HepG2 (cell line): ENCODE results near the gene MAN1A2. TPM values are rescaled to one million over a fixed set of nuclear protein-coding genes. Genes with fewer than 3 reads are reported as not detected.
A peak's percentile ranks its signal among the peaks of the same experiment; 100 is the strongest.

Experiments
- ATF4 ChIP-seq, 2 experiments: fragments of 450-650 bp in 1 of 2; sonication (generic) in 1 of 2; formaldehyde crosslinking; IDR thresholded peaks; 2 replicates each; pipeline versions ENCODE4 v1.5.0 to v1.8.0; 2020 to 2022; ENCODE audit warnings: mild to moderate bottlenecking in 1 of 2, missing genetic modification reagents in 1 of 2
- BHLHE40 ChIP-seq: IDR thresholded peaks from 2 replicates; pipeline ENCODE4 v1.6.1; 2011; ENCODE audit warnings: low read length, improper control_type of control experiment
- CCDC6 ChIP-seq: sonication (generic); formaldehyde crosslinking; IDR thresholded peaks from 2 replicates; pipeline ENCODE4 v1.8.1; 2022; ENCODE audit warnings: mild to moderate bottlenecking, missing genetic modification reagents, moderate library complexity
- ELF3 ChIP-seq: IDR thresholded peaks from 2 replicates; pipeline ENCODE4 v1.6.1; 2016; ENCODE audit warnings: missing genetic modification reagents, missing compliant biosample characterization
- HNRNPL ChIP-seq: fragments of 200-400 bp; formaldehyde crosslinking; IDR thresholded peaks from 2 replicates; pipeline ENCODE4 v1.6.1; 2017; ENCODE audit warnings: mild to moderate bottlenecking, low read depth, low read length
- IRX3 ChIP-seq: sonication (generic); formaldehyde crosslinking; IDR thresholded peaks from 2 replicates; pipeline ENCODE4 v1.8.1; 2023; ENCODE audit warnings: mild to moderate bottlenecking, low read depth, missing genetic modification reagents, borderline replicate concordance
- KAT8 ChIP-seq: IDR thresholded peaks from 2 replicates; pipeline ENCODE4 v1.6.1; 2016; ENCODE audit warnings: missing genetic modification reagents, missing compliant biosample characterization
- KDM5A ChIP-seq: fragments of 200-600 bp; sonication (generic); IDR thresholded peaks from 2 replicates; pipeline ENCODE4 v1.7.0; 2018; ENCODE audit warnings: antibody characterized with exemption, mild to moderate bottlenecking, low read length, borderline replicate concordance
- MAZ ChIP-seq, 2 experiments: sonication (generic) in 1 of 2; formaldehyde crosslinking in 1 of 2; IDR thresholded peaks; 2 replicates each; pipeline versions ENCODE4 v1.5.0 to v1.6.1; 2012 to 2020; ENCODE audit warnings: low read depth in 2 of 2, mild to moderate bottlenecking in 2 of 2, borderline replicate concordance in 1 of 2, improper control_type of control experiment in 1 of 2, low read length in 1 of 2, missing genetic modification reagents in 1 of 2, moderate library complexity in 1 of 2
- MNT ChIP-seq: fragments of 450-650 bp; IDR thresholded peaks from 2 replicates; pipeline ENCODE4 v1.6.1; 2016
- MTA3 ChIP-seq: sonication (generic); formaldehyde crosslinking; IDR thresholded peaks from 2 replicates; pipeline ENCODE4 v1.4.0; 2020; ENCODE audit warnings: missing genetic modification reagents
- MXD4 ChIP-seq: IDR thresholded peaks from 2 replicates; pipeline ENCODE4 v1.6.1; 2016; ENCODE audit warnings: mild to moderate bottlenecking, missing biosample characterization, missing genetic modification reagents
- POLR2A ChIP-seq, 2 experiments: IDR thresholded peaks; 2 replicates each; pipeline ENCODE4 v1.6.1; 2011; ENCODE audit warnings: low read depth in 2 of 2, low read length in 2 of 2, mild to moderate bottlenecking in 1 of 2, moderate library complexity in 1 of 2; ENCODE audit not compliant: insufficient read depth in 1 of 2
- POLR2AphosphoS5 ChIP-seq: IDR thresholded peaks from 2 replicates; pipeline ENCODE4 v1.6.1; 2012; ENCODE audit warnings: low read depth, low read length
- POLR2G ChIP-seq: fragments of 200-400 bp; formaldehyde crosslinking; IDR thresholded peaks from 2 replicates; pipeline ENCODE4 v1.6.1; 2018; ENCODE audit warnings: mild to moderate bottlenecking, low read depth, low read length, moderate library complexity
- SALL1 ChIP-seq: sonication (generic); formaldehyde crosslinking; IDR thresholded peaks from 2 replicates; pipeline ENCODE4 v1.8.0; 2022; ENCODE audit warnings: mild to moderate bottlenecking, missing genetic modification reagents
- SP5 ChIP-seq: IDR thresholded peaks from 2 replicates; pipeline ENCODE4 v1.6.1; 2016; ENCODE audit warnings: low read depth, borderline replicate concordance
- THAP7 ChIP-seq: sonication (generic); formaldehyde crosslinking; IDR thresholded peaks from 2 replicates; pipeline ENCODE4 v1.8.1; 2023; ENCODE audit warnings: mild to moderate bottlenecking, missing genetic modification reagents
- XRCC5 ChIP-seq: fragments of 200-400 bp; formaldehyde crosslinking; optimal IDR thresholded peaks from 2 replicates; pipeline ENCODE3; 2017; ENCODE audit warnings: mild to moderate bottlenecking, low read length
- YY1 ChIP-seq: IDR thresholded peaks from 2 replicates; pipeline ENCODE4 v1.6.1; 2011; ENCODE audit warnings: low read length, low read depth, moderate library complexity, mild to moderate bottlenecking; ENCODE audit not compliant: insufficient read depth, insufficient replicate concordance
- ZBTB39 ChIP-seq: sonication (generic); formaldehyde crosslinking; IDR thresholded peaks from 2 replicates; pipeline ENCODE4 v1.5.0; 2020; ENCODE audit warnings: missing genetic modification reagents
- ZNF547 ChIP-seq: sonication (generic); formaldehyde crosslinking; IDR thresholded peaks from 2 replicates; pipeline ENCODE4 v1.5.1; 2020; ENCODE audit warnings: mild to moderate bottlenecking, missing genetic modification reagents
- ZNF564 ChIP-seq: sonication (generic); formaldehyde crosslinking; IDR thresholded peaks from 2 replicates; pipeline ENCODE4 v1.8.1; 2023; ENCODE audit warnings: mild to moderate bottlenecking, missing genetic modification reagents
- polyA plus RNA-seq, 8 experiments: library from polyadenylated mRNA; depleted of rRNA in 3 of 8; stranded (reverse) in 7 of 8; unstranded in 1 of 8; fragments of >200 nt; fragmentation: Illumina TruSeq in 4 of 8; extraction: Trizol in 4 of 8; gene quantifications; 2 replicates each; pipeline versions ENCODE4 v1.2.1 to v1.2.3, GENCODE V29; 2011 to 2016; ENCODE audit warnings: low read depth in 4 of 8, missing spikeins in 1 of 8, mixed read lengths in 1 of 8; ENCODE audit not compliant: insufficient read depth in 1 of 8
- total RNA-seq, 5 experiments: library from RNA; depleted of rRNA; stranded (reverse); fragments of >200 nt; fragmentation: Illumina TruSeq; extraction: Trizol; gene quantifications; 2 replicates each; pipeline ENCODE4 v1.2.3, GENCODE V29; 2016; ENCODE audit warnings: low read depth in 1 of 5

Gene MAN1A2
- total and polyA plus RNA-seq, 2 of the 13 experiments (the other 11 are each of a cell fraction or from before 2014, with no cell fraction given): 8.0 to 19.9 TPM

- no peak for TF ChIP-seq CCDC6
- TF ChIP-seq SP5 (CRISPR knock-in tag): peak; percentile 38; the same call in 1 of the 2 replicates
- 0 out of 2 replicates have a peak, but pooled peaks have one; percentile 28 for TF ChIP-seq ZNF564
- peak; percentile 60 to 80 for TF ChIP-seq POLR2A (IDR thresholded peaks at IDR 0.05; ENCODE audit: insufficient read depth in 1 of 2, low read depth in 2 of 2, low read length in 2 of 2)
- TF ChIP-seq SALL1 (CRISPR knock-in tag): peak; percentile 66
- TF ChIP-seq BHLHE40: peak; percentile 41
- TF ChIP-seq ZBTB39 (CRISPR knock-in tag): no peak
- peak; percentile 68 for TF ChIP-seq POLR2AphosphoS5
- peak; percentile 8 for TF ChIP-seq XRCC5
- peak; percentile 53; the same call in 1 of the 2 replicates for TF ChIP-seq KAT8
- peak in 1 of 2 experiments; percentile 43; a peak in 2 of 4 replicates for TF ChIP-seq ATF4 (CRISPR knock-in tag; IDR thresholded peaks at IDR 0.05)
- 0 out of 2 replicates have a peak, but pooled peaks have one; percentile 45 for TF ChIP-seq MAZ (IDR thresholded peaks at IDR 0.05; ENCODE audit: borderline replicate concordance, low read depth, low read length)
- TF ChIP-seq MAZ (CRISPR knock-in tag; IDR thresholded peaks at IDR 0.05; ENCODE audit: low read depth): no peak
- peak; percentile 61; the same call in 1 of the 2 replicates for TF ChIP-seq KDM5A
- TF ChIP-seq ZNF547 (CRISPR knock-in tag): peak; percentile 39; the same call in 1 of the 2 replicates
- TF ChIP-seq THAP7 (CRISPR knock-in tag): no peak
- TF ChIP-seq MXD4 (CRISPR knock-in tag): peak; percentile 59
- 0 out of 2 replicates have a peak, but pooled peaks have one; percentile 16 for TF ChIP-seq IRX3 (CRISPR knock-in tag)
- TF ChIP-seq YY1: peak; percentile 55
- peak; percentile 94 for TF ChIP-seq POLR2G
- peak; percentile 97 for TF ChIP-seq ELF3 (CRISPR knock-in tag)
- TF ChIP-seq HNRNPL: peak; percentile 69; the same call in 1 of the 2 replicates
- TF ChIP-seq MNT: 0 out of 2 replicates have a peak, but pooled peaks have one; percentile 4
- TF ChIP-seq MTA3 (CRISPR knock-in tag): no peak
Measured at GRCh38 chr1:117367046-117368025, at the start of gene MAN1A2 (continued).
